WTC11 (cell line): ENCODE data around the gene COX17.

Experiments used
- NR2C2 ChIP-seq: sonication (generic); formaldehyde crosslinking; IDR thresholded peaks from 2 replicates; pipeline ENCODE4 v1.8.0; 2022; ENCODE audit warnings: mild to moderate bottlenecking, missing genetic modification reagents
- SP1 ChIP-seq: sonication (generic); formaldehyde crosslinking; conservative IDR thresholded peaks from 2 replicates; pipeline ENCODE4 v1.8.1; 2022; ENCODE audit warnings: missing genetic modification reagents

GRCh38 chr3:119642746-119643473, 34.3 kb downstream of the COX17 start:
- TF ChIP-seq SP1 = no peak
- no peak for TF ChIP-seq NR2C2 (CRISPR knock-in tag)
